NCI-H2196 treated with DMSO at 0.1 percent for 48 hours (cell line): Measurements from ENCODE around the gene TEX54.

Source experiments
- DNase-seq: peaks from one replicate; lab custom pipeline; 2025; ENCODE audit not compliant: unreplicated experiment; lab: John Stamatoyannopoulos, UW

TEX54 gene

GRCh38 chr11:62789576-62789975 is 43.1 kb downstream of the TEX54 start:
- no peak for DNase-seq

DNA sequence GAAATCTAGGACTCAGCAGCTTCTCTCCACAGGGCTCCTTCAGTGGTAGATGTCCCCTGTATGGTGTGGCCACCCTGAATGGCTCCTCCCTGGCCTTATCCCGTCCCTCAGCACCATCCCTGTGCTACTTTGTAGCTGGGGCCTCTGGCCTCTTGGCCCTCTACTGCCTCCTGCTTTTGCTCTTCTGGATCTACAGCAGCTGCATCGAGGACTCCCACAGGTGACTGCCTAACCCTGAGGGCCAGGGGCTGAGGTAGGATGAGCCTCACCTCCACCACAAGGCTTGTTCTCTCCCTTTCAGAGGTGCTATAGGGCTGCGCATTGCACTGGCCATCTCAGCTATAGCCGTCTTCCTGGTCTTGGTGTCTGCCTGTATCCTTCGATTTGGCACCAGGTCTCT is 43.6 kb downstream of the TEX54 start:
- no peak for DNase-seq

GRCh38 chr11:62787005-62787759 is 45.5 kb downstream of the TEX54 start, which contains the start of gene TMEM179B:
Gene TMEM179B, plus strand, starts transcription at chr11:62787402. Its CDS starts 30 bp downstream, at chr11:62787432.
- DNase-seq = peak; percentile 95

GRCh38 chr11:62786318-62787004 is 46.2 kb downstream of the TEX54 start:
- peak; percentile 45 for DNase-seq

DNA sequence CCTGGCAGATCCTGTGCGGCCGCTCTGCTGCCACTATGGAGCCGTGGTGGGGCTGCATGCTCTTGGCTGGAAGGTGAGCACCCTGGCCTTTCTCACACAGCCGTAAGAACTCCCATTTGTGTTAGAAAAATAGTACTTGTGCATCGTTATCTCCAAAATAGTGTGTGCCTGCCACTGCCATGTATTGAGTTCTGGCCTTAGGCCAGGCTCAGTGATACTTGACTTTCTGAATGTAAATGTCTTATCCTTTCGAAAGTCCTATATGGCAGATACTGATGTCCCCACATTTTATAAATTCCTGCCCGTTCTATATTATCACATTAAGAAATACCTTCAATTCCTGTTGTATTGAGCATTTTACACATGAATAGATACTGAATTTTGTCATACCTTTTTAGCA is 49.9 kb downstream of the TEX54 start:
- DNase-seq = no peak
